SKM-1 (cell line): ENCODE results near the gene CRYGN.

Source experiments
- DNase-seq: peaks from one replicate; lab custom pipeline; 2025; ENCODE audit not compliant: unreplicated experiment; lab: John Stamatoyannopoulos, UW

The CRYGN gene

GRCh38 chr7:151440799-151441445, 981 bp upstream of the CRYGN start:
- DNase-seq = no peak

GRCh38 chr7:151438864-151439601, 908 bp downstream of the CRYGN start:
- no peak for DNase-seq

- DNase-seq = no peak
Observed at GRCh38 chr7:151437866-151438516, 1.9 kb downstream of the CRYGN start.

- DNase-seq = no peak
Observed at GRCh38 chr7:151437159-151437553, 2.8 kb downstream of the CRYGN start.

GRCh38 chr7:151436446-151437158, 3.3 kb downstream of the CRYGN start:
- no peak for DNase-seq

- DNase-seq = no peak
Observed at GRCh38 chr7:151435971-151436370, 4.0 kb downstream of the CRYGN start.

GRCh38 chr7:151435103-151435916, 4.6 kb downstream of the CRYGN start:
- no peak for DNase-seq

- no peak for DNase-seq
Observed at GRCh38 chr7:151434549-151434948, 5.4 kb downstream of the CRYGN start.

GRCh38 chr7:151433721-151434400, 6.1 kb downstream of the CRYGN start:
- DNase-seq = no peak

- no peak for DNase-seq
Observed at GRCh38 chr7:151432658-151433521, 7.1 kb downstream of the CRYGN start.

GRCh38 chr7:151431768-151432311, 8.1 kb downstream of the CRYGN start:
- DNase-seq = no peak

- no peak for DNase-seq
Observed at GRCh38 chr7:151431281-151431767, 8.6 kb downstream of the CRYGN start.

- DNase-seq = no peak
Observed at GRCh38 chr7:151430391-151431205, 9.3 kb downstream of the CRYGN start.

- no peak for DNase-seq
Observed at GRCh38 chr7:151429560-151430331, 10.2 kb downstream of the CRYGN start.

GRCh38 chr7:151429237-151429559, 10.7 kb downstream of the CRYGN start:
- no peak for DNase-seq

- DNase-seq = no peak
Observed at GRCh38 chr7:151428378-151429236, 11.3 kb downstream of the CRYGN start.
